Breast epithelium (tissue), 3 donors: ENCODE data around the gene NOTUM.

Experiments
- CTCF ChIP-seq, 3 donors: fragments of 450-650 bp; IDR thresholded peaks; one replicate each; pipeline ENCODE4 v1.5.1; 2016 to 2017; ENCODE audit warnings: antibody characterized with exemption in 3 of 3, mild to moderate bottlenecking in 3 of 3, moderate library complexity in 3 of 3
- POLR2A ChIP-seq: fragments of 450-650 bp; IDR thresholded peaks from one replicate; pipeline ENCODE4 v1.6.1; 2016; ENCODE audit warnings: antibody characterized with exemption, mild to moderate bottlenecking, moderate library complexity
- POLR2AphosphoS5 ChIP-seq, 3 donors: sonication (generic); formaldehyde crosslinking; IDR thresholded peaks; one replicate each; pipeline ENCODE4 v1.6.1; 2017; ENCODE audit warnings: antibody characterized with exemption in 3 of 3

GRCh38 chr17:81920612-81921536 is 40.1 kb downstream of the NOTUM start:
- TF ChIP-seq CTCF (IDR thresholded peaks at IDR 0.05) = no peak
- no peak for TF ChIP-seq POLR2A
- no peak for TF ChIP-seq POLR2AphosphoS5 (IDR thresholded peaks at IDR 0.05)
